Lower leg skin (tissue), 3 donors: Measurements from ENCODE around the gene SULT1C4.

Experiments
- CTCF ChIP-seq, 3 donors: fragments of 450-650 bp; IDR thresholded peaks; one replicate each; pipeline ENCODE4 v1.5.1; 2016; ENCODE audit warnings: antibody characterized with exemption in 3 of 3, mild to moderate bottlenecking in 3 of 3, moderate library complexity in 2 of 3
- POLR2A ChIP-seq, 2 donors: fragments of 450-650 bp; IDR thresholded peaks; one replicate each; pipeline ENCODE4 v1.6.1; 2016 to 2017; ENCODE audit warnings: antibody characterized with exemption in 2 of 2, mild to moderate bottlenecking in 1 of 2, moderate library complexity in 1 of 2

DNA sequence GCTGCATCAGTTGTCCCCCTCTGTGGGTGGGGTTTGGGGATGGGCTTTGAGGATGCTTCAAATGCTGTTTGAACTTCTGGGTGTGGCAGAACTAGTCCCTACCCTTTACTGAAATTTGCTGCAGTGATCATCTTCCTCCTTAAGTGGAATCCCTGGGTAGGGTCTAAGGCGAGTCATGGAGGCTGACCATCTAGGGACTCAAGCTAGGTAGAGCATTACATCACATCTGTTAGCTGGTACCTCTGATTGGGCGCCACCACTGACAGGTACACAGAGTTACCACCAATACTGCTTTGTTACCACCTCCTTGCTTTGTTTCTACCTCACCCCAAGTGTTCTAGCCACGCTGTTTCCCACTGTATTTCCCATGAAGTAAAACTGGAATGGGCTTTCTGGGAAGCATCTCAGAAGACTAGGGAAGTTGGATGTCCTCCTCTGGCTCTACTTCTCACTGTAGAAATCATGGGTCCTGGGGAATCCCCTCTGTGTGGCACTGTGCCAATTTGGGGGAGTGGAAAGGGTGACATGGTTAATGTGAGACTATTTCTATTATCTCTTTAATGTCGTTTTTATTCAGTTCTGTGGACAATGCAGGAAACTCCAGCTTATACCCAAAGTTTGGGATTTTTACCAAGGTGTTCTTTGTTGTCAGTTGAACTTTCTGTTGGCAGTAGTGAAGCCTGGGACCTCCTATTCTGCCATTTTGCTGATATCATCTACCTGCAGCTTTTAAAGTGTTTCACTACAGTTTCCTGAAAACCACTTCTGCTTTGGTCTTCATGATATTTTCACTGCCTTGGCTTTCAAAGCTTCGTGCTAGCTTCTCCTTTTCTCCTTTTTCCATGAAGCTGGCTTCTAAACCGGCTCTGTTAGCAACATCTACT is 14.5 kb upstream of the SULT1C4 start:
- TF ChIP-seq CTCF (IDR thresholded peaks at IDR 0.05) (no peak), POLR2A (IDR thresholded peaks at IDR 0.05) (no peak)
